Measurements from ENCODE around the gene TTC6.

DNA sequence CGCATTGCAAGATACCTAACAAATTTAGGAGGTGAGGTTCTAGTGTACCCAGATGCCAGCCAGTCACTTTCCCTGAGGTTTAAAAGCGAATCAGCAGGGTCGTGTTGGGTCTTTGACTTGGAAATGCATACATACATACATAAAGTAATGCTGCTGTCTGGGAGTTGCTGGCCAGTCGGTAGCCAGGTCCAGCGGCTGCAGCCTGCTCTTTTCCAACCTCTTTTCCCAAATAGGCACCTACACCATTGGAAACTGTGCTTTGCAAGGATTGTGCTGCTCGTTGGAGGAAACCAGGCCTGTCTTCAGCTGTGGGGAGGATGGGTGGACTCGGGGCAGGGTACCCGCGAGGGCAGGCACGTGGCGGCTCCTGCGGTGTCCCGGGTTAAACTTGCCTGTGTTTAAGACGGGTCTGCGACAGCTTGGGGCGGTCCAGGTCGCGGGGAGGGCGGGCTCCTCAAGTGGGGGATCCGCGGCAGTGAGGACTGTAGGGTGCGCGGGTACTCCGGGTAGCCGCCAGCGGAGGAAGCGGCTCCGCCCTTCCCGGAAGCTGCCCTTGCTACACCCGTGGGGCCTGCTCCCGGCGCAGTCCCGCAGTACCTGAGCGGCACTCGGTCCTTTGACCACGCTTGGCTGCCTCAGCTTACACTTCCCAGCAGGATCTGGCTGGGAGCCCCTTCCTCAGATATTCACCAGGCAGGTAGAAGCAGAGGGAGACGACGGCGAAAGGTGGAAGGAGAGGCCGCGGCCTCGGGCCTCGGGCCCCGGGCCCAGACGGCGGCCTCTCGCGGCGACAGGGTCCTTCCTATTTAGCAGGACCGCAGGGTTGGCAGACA, 2.7 kb downstream of the TTC6 start:
- TF ChIP-seq CTCF (IDR thresholded peaks at IDR 0.05) (no peak), POLR2A (IDR thresholded peaks at IDR 0.05) (no peak)
